HepG2 (cell line): Measurements from ENCODE around the gene STK32C. TPM values are rescaled to one million over a fixed set of nuclear protein-coding genes. Genes with fewer than 3 reads are reported as not detected.

Experiments used
- ATAC-seq: fragments of 200-7000 bp; cut with Tn5 transposase; 3 replicates; pipeline ENCODE4 v1.9.1; 2020; ENCODE audit warnings: mild to moderate bottlenecking, moderate library complexity
- BruUV-seq: library from RNA; stranded (reverse); fragments of 400-500 nt; replicated peaks from 2 replicates; lab custom pipeline; 2021; lab: Mats Ljungman, UMichigan
- CTCF ChIA-PET: fragments of 300-600 bp; formaldehyde crosslinking; extraction: SDS; loops from one replicate; lab custom pipeline; 2021; ENCODE audit warnings: low total read pairs, inconsistent platforms, low intra/inter-chr PET ratio; lab: Yijun Ruan, JAX
- POLR2A ChIA-PET: fragments of 350-600 bp; sonication (Branson Sonifier 250); formaldehyde crosslinking; loops from one replicate; lab custom pipeline; 2020; ENCODE audit warnings: antibody characterized with exemption, inconsistent platforms; lab: Yijun Ruan, JAX
- DNase-seq: peaks from one replicate; pipeline ENCODE4 v3.0.0-alpha.2; 2015; ENCODE audit warnings: low spot score
- FAIRE-seq: peaks from 3 replicates; lab custom pipeline; 2011; peaks lifted over from hg19 to GRCh38; lab: Jason Lieb, UNC
- H2AFZ ChIP-seq: one replicate; pipeline ENCODE4 v1.6.1; 2011; ENCODE audit warnings: low read length, inconsistent platforms
- H3K27ac ChIP-seq: fragments of 300-600 bp; 3 replicates; pipeline ENCODE4 v1.8.0; 2011; ENCODE audit warnings: mixed run types, mild to moderate bottlenecking, mixed read lengths, low read length, inconsistent platforms; ENCODE audit not compliant: insufficient read depth; ENCODE audit errors: extremely low read length
- H3K27me3 ChIP-seq, 2 experiments: fragments of 200-600 bp in 1 of 2; 2 replicates in 1 of 2; 3 replicates in 1 of 2; pipeline versions ENCODE4 v1.6.0 to v1.8.0; 2011; ENCODE audit warnings: low read length in 2 of 2, mild to moderate bottlenecking in 2 of 2, moderate library complexity in 2 of 2, inconsistent platforms in 1 of 2; ENCODE audit not compliant: insufficient read depth in 2 of 2, control insufficient read depth in 1 of 2
- H3K36me3 ChIP-seq, 2 experiments: fragments of 200-600 bp in 1 of 2; replicated peaks in 1 of 2; 2 replicates in 1 of 2; 3 replicates in 1 of 2; pipeline versions ENCODE4 v1.5.1 to v1.8.0; 2011; ENCODE audit warnings: low read length in 2 of 2, inconsistent platforms in 1 of 2; ENCODE audit not compliant: insufficient read depth in 2 of 2, control insufficient read depth in 1 of 2
- H3K4me1 ChIP-seq: 2 replicates; pipeline ENCODE4 v1.5.1; 2012; ENCODE audit warnings: low read length, inconsistent platforms; ENCODE audit not compliant: insufficient read depth
- H3K4me2 ChIP-seq: 2 replicates; pipeline ENCODE4 v1.6.0; 2011; ENCODE audit warnings: low read depth, low read length, inconsistent platforms
- H3K4me3 ChIP-seq, 3 experiments: fragments of 200-600 bp in 1 of 3; sonication (generic), shearing (Covaris generic) in 1 of 3; replicated peaks in 1 of 3; 2 replicates each; pipeline ENCODE4 v1.5.1; 2011 to 2016; ENCODE audit warnings: low read length in 3 of 3, inconsistent platforms in 2 of 3, low read depth in 2 of 3, mild to moderate bottlenecking in 2 of 3, control low read depth in 1 of 3, mixed read lengths in 1 of 3; ENCODE audit not compliant: insufficient read depth in 1 of 3
- H3K79me2 ChIP-seq: one replicate; pipeline ENCODE4 v1.6.1; 2011; ENCODE audit warnings: low read length, inconsistent platforms; ENCODE audit not compliant: insufficient read depth
- H3K9ac ChIP-seq: 2 replicates; pipeline ENCODE4 v1.6.0; 2011; ENCODE audit warnings: mild to moderate bottlenecking, low read depth, low read length, inconsistent platforms; ENCODE audit not compliant: insufficient read depth
- H3K9me3 ChIP-seq: 2 replicates; pipeline ENCODE4 v1.5.1; 2012; ENCODE audit warnings: mild to moderate bottlenecking, low read length
- H4K20me1 ChIP-seq: 2 replicates; pipeline ENCODE4 v1.6.0; 2011; ENCODE audit warnings: inconsistent platforms, mild to moderate bottlenecking, low read length, moderate library complexity; ENCODE audit not compliant: insufficient read depth
- ATAD3A ChIP-seq: sonication (generic); formaldehyde crosslinking; IDR thresholded peaks from 2 replicates; pipeline ENCODE4 v1.4.0; 2020; ENCODE audit warnings: missing genetic modification reagents
- LBX2 ChIP-seq: sonication (generic); formaldehyde crosslinking; IDR thresholded peaks from 2 replicates; pipeline ENCODE4 v1.5.0; 2020; ENCODE audit warnings: missing genetic modification reagents, mild to moderate bottlenecking, borderline replicate concordance
- MIXL1 ChIP-seq: IDR thresholded peaks from 2 replicates; pipeline ENCODE4 v1.6.1; 2016
- MTF2 ChIP-seq: sonication (generic); formaldehyde crosslinking; IDR thresholded peaks from 2 replicates; pipeline ENCODE4 v1.5.0; 2020; ENCODE audit warnings: missing genetic modification reagents, borderline replicate concordance
- ZMYM4 ChIP-seq: sonication (generic); formaldehyde crosslinking; IDR thresholded peaks from 2 replicates; pipeline ENCODE4 v1.8.1; 2023; ENCODE audit warnings: mild to moderate bottlenecking, missing genetic modification reagents
- ZNF740 ChIP-seq: sonication (generic); formaldehyde crosslinking; IDR thresholded peaks from 2 replicates; pipeline ENCODE4 v1.4.0; 2020; ENCODE audit warnings: missing genetic modification reagents
- ZZZ3 ChIP-seq: sonication (generic); formaldehyde crosslinking; IDR thresholded peaks from 2 replicates; pipeline ENCODE4 v1.4.0; 2020; ENCODE audit warnings: missing genetic modification reagents, mild to moderate bottlenecking, borderline replicate concordance
- WGBS: methylation state at CpG from one replicate; pipeline ENCODE4 v1.1.6; 2017; ENCODE audit warnings: low lambda C conversion rate; 5-methylcytosine and 5-hydroxymethylcytosine counted together
- in situ Hi-C: cut with HindIII; loops from 2 replicates; pipeline ENCODE4 v1.10.0; 2017; ENCODE audit warnings: low pct_unique_long_range_greater_than_20kb; ENCODE audit not compliant: extremely low pct_ligation_motif_present
- intact Hi-C: fragments of 100-400 bp; cut with micrococcal nuclease; formaldehyde crosslinking; loops from one replicate; pipeline ENCODE4 v1.10.0; 2022; ENCODE audit not compliant: unreplicated experiment
- polyA plus RNA-seq, 8 experiments: library from polyadenylated mRNA; depleted of rRNA in 3 of 8; stranded (reverse) in 7 of 8; unstranded in 1 of 8; fragments of >200 nt; fragmentation: Illumina TruSeq in 4 of 8; extraction: Trizol in 4 of 8; gene quantifications; 2 replicates each; pipeline versions ENCODE4 v1.2.1 to v1.2.3, GENCODE V29; 2011 to 2016; ENCODE audit warnings: low read depth in 4 of 8, missing spikeins in 1 of 8, mixed read lengths in 1 of 8; ENCODE audit not compliant: insufficient read depth in 1 of 8
- total RNA-seq, 5 experiments: library from RNA; depleted of rRNA; stranded (reverse); fragments of >200 nt; fragmentation: Illumina TruSeq; extraction: Trizol; gene quantifications; 2 replicates each; pipeline ENCODE4 v1.2.3, GENCODE V29; 2016; ENCODE audit warnings: low read depth in 1 of 5

Gene STK32C
- total and polyA plus RNA-seq, 2 of the 13 experiments (the other 11 are each of a cell fraction or from before 2014, with no cell fraction given): 10.9 to 19.4 TPM

- Histone ChIP-seq H3K79me2 (no peaks in the 10 kb centered on the region), H4K20me1 (no peaks in the 10 kb centered on the region), H2AFZ (no peak overlapping the region), H3K4me2 (no peak overlapping the region), H3K4me1 (no peaks in the 10 kb centered on the region), H3K9me3 (peaks cover 1% of the 10 kb centered on the region; the same call in 1 of the 2 replicates), H3K36me3 (no peaks in the 10 kb centered on the region), H3K27me3 (no peaks in the 10 kb centered on the region), H3K4me3 (no peak overlapping the region)
- 76% methylated on average over 24 of the region's 25 CpGs for WGBS
- BruUV-seq: no TSS peak
- no peak for FAIRE-seq
- in situ Hi-C loops: no loop called here
- CTCF ChIA-PET: no interaction called here
- ATAC-seq: no peak
- intact Hi-C loops: no loop called here
- DNase-seq: no peak
- TF ChIP-seq MTF2: no peak
- TF ChIP-seq ZMYM4 (CRISPR knock-in tag): no peak
- TF ChIP-seq ATAD3A (CRISPR knock-in tag): no peak
- no peak for TF ChIP-seq MIXL1
- TF ChIP-seq ZNF740 (CRISPR knock-in tag): no peak
- TF ChIP-seq LBX2 (CRISPR knock-in tag): no peak
- no peak for TF ChIP-seq ZZZ3 (CRISPR knock-in tag)
- TF ChIP-seq, all 625 proteins: peak for 0
- no peak overlapping the region for H3K9ac ChIP-seq
- POLR2A ChIA-PET: no interaction called here
- H3K27ac ChIP-seq: no peak overlapping the region
Observed at GRCh38 chr10:132293813-132294520, 13.8 kb downstream of the STK32C start.
